Neural cell (in vitro differentiated cells): ENCODE results near the gene CRABP2.

Experiments used
- EP300 ChIP-seq: fragments of 450-650 bp; conservative IDR thresholded peaks from 2 replicates; pipeline ENCODE4 v1.6.1; 2014; ENCODE audit warnings: antibody characterized with exemption, mild to moderate bottlenecking, moderate library complexity; ENCODE audit not compliant: poor library complexity, severe bottlenecking
- EZH2 ChIP-seq: fragments of 200-600, 300-800 bp; shearing (Covaris generic), sonication (generic); IDR thresholded peaks from 2 replicates; pipeline ENCODE4 v1.6.1; 2014; ENCODE audit warnings: antibody characterized with exemption, low read length, borderline replicate concordance, mild to moderate bottlenecking; ENCODE audit not compliant: insufficient read depth, poor library complexity, severe bottlenecking
- MXI1 ChIP-seq: fragments of 450-650 bp; conservative IDR thresholded peaks from 2 replicates; pipeline ENCODE4 v1.6.1; 2014; ENCODE audit warnings: antibody characterized with exemption, mild to moderate bottlenecking; ENCODE audit not compliant: poor library complexity, severe bottlenecking
- POLR2AphosphoS5 ChIP-seq: IDR thresholded peaks from 2 replicates; pipeline ENCODE4 v1.6.1; 2012
- RAD21 ChIP-seq: fragments of 450-650 bp; conservative IDR thresholded peaks from 2 replicates; pipeline ENCODE4 v1.6.1; 2014; ENCODE audit warnings: antibody characterized with exemption, mild to moderate bottlenecking, moderate library complexity
- REST ChIP-seq: IDR thresholded peaks from 2 replicates; pipeline ENCODE4 v1.6.1; 2012; ENCODE audit warnings: borderline replicate concordance
- SMC3 ChIP-seq: fragments of 450-650 bp; conservative IDR thresholded peaks from 2 replicates; pipeline ENCODE4 v1.6.1; 2014; ENCODE audit warnings: antibody characterized with exemption, mild to moderate bottlenecking, moderate library complexity; ENCODE audit not compliant: poor library complexity
- TAF1 ChIP-seq: IDR thresholded peaks from 2 replicates; pipeline ENCODE4 v1.6.1; 2012; ENCODE audit warnings: low read depth
- TF ChIP-seq, protein P1 (sequence below): fragments of 450-650 bp; IDR thresholded peaks from 2 replicates; pipeline ENCODE4 v1.5.1; 2014; ENCODE audit warnings: antibody characterized with exemption, mild to moderate bottlenecking, moderate library complexity; ENCODE audit not compliant: poor library complexity, severe bottlenecking

DNA sequence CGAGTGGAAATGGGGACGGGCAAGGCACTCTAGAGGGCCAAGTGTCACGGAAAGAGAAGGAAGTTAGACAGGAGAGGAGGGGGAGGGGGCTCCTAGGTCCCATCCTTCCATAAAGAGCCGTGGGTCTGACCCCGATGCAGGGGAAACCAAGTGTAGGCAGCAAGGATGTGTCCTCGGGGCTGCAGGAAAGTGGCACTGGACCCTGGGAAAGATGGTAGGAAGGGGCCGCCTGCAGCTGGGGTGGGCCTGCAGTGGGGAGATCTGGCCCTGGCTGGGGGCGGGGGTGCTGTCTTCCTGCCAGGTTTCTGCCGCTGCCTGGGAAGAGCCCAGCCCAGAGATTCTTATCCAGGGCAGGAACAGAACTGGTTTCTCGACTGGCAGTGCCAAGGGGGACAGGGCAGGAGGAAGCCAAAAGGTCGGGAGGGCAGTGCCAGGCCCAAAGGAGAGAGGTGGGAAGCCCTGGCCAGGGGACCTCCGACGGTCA, 12.9 kb downstream of the CRABP2 start:
- no peak for TF ChIP-seq EZH2
- no peak for TF ChIP-seq SMC3
- TF ChIP-seq, protein P1, sequence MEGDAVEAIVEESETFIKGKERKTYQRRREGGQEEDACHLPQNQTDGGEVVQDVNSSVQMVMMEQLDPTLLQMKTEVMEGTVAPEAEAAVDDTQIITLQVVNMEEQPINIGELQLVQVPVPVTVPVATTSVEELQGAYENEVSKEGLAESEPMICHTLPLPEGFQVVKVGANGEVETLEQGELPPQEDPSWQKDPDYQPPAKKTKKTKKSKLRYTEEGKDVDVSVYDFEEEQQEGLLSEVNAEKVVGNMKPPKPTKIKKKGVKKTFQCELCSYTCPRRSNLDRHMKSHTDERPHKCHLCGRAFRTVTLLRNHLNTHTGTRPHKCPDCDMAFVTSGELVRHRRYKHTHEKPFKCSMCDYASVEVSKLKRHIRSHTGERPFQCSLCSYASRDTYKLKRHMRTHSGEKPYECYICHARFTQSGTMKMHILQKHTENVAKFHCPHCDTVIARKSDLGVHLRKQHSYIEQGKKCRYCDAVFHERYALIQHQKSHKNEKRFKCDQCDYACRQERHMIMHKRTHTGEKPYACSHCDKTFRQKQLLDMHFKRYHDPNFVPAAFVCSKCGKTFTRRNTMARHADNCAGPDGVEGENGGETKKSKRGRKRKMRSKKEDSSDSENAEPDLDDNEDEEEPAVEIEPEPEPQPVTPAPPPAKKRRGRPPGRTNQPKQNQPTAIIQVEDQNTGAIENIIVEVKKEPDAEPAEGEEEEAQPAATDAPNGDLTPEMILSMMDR = no peak
- TF ChIP-seq EP300 = no peak
- TF ChIP-seq MXI1 = no peak
- TF ChIP-seq TAF1 = no peak
- no peak for TF ChIP-seq RAD21
- no peak for TF ChIP-seq REST
- TF ChIP-seq POLR2AphosphoS5 = no peak
